ENCODE data around the gene ZBTB16.

- TF ChIP-seq CTCF (IDR thresholded peaks at IDR 0.05; ENCODE audit: low read length), result no peak
- no peak for TF ChIP-seq EZH2 (optimal IDR thresholded peaks at IDR 0.05; ENCODE audit: low read depth, low read length)
- TF ChIP-seq EZH2phosphoT487 (IDR thresholded peaks at IDR 0.05; ENCODE audit: low read length), result no peak
Measured at GRCh38 chr11:114185436-114185835, 125.9 kb downstream of the ZBTB16 start.

Measured in MM.1S (cell line).